Neural cell (in vitro differentiated cells): ENCODE data around the gene PHGDH.

ENCODE experiments used
- EP300 ChIP-seq: fragments of 450-650 bp; conservative IDR thresholded peaks from 2 replicates; pipeline ENCODE4 v1.6.1; 2014; ENCODE audit warnings: antibody characterized with exemption, mild to moderate bottlenecking, moderate library complexity; ENCODE audit not compliant: poor library complexity, severe bottlenecking
- EZH2 ChIP-seq: fragments of 200-600, 300-800 bp; shearing (Covaris generic), sonication (generic); IDR thresholded peaks from 2 replicates; pipeline ENCODE4 v1.6.1; 2014; ENCODE audit warnings: antibody characterized with exemption, low read length, borderline replicate concordance, mild to moderate bottlenecking; ENCODE audit not compliant: insufficient read depth, poor library complexity, severe bottlenecking
- POLR2AphosphoS5 ChIP-seq: IDR thresholded peaks from 2 replicates; pipeline ENCODE4 v1.6.1; 2012
- RAD21 ChIP-seq: fragments of 450-650 bp; conservative IDR thresholded peaks from 2 replicates; pipeline ENCODE4 v1.6.1; 2014; ENCODE audit warnings: antibody characterized with exemption, mild to moderate bottlenecking, moderate library complexity
- SMC3 ChIP-seq: fragments of 450-650 bp; conservative IDR thresholded peaks from 2 replicates; pipeline ENCODE4 v1.6.1; 2014; ENCODE audit warnings: antibody characterized with exemption, mild to moderate bottlenecking, moderate library complexity; ENCODE audit not compliant: poor library complexity
- TAF1 ChIP-seq: IDR thresholded peaks from 2 replicates; pipeline ENCODE4 v1.6.1; 2012; ENCODE audit warnings: low read depth
- TF ChIP-seq, protein P1 (sequence below): fragments of 450-650 bp; IDR thresholded peaks from 2 replicates; pipeline ENCODE4 v1.5.1; 2014; ENCODE audit warnings: antibody characterized with exemption, mild to moderate bottlenecking, moderate library complexity; ENCODE audit not compliant: poor library complexity, severe bottlenecking

DNA sequence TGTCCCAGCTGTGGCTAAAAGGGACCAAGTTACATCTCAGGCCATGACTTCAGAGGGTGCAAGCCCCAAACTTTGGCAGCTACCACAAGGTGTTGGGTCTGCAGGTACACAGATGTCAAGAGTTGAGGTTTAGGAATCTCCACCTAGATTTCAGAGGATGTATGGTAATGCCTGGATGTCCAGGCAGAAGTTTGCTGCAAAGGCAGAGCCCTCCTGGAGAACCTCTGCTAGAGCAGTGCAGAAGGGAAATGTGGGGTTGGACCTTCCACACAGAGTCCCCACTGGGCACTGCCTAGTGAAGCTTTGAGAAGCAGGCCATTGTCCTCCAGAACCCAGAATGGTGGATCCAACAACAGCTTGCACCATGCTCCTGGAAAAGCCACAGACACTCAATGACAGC, 10.1 kb upstream of the PHGDH start:
- TF ChIP-seq, protein P1, sequence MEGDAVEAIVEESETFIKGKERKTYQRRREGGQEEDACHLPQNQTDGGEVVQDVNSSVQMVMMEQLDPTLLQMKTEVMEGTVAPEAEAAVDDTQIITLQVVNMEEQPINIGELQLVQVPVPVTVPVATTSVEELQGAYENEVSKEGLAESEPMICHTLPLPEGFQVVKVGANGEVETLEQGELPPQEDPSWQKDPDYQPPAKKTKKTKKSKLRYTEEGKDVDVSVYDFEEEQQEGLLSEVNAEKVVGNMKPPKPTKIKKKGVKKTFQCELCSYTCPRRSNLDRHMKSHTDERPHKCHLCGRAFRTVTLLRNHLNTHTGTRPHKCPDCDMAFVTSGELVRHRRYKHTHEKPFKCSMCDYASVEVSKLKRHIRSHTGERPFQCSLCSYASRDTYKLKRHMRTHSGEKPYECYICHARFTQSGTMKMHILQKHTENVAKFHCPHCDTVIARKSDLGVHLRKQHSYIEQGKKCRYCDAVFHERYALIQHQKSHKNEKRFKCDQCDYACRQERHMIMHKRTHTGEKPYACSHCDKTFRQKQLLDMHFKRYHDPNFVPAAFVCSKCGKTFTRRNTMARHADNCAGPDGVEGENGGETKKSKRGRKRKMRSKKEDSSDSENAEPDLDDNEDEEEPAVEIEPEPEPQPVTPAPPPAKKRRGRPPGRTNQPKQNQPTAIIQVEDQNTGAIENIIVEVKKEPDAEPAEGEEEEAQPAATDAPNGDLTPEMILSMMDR: no peak
- TF ChIP-seq TAF1: no peak
- TF ChIP-seq RAD21: no peak
- no peak for TF ChIP-seq POLR2AphosphoS5
- TF ChIP-seq EZH2: no peak
- TF ChIP-seq EP300: no peak
- TF ChIP-seq SMC3: no peak
